ENCODE measurements around the gene SLAIN1. TPM values are rescaled to one million over a fixed set of nuclear protein-coding genes. Genes with fewer than 3 reads are reported as not detected.

The SLAIN1 gene
- total RNA-seq, 2 donors from 2014 or later = 6.4 to 11.0 TPM

GRCh38 chr13:77702366-77702765, 4.9 kb downstream of the SLAIN1 start:
- DNase-seq (ENCODE audit: low spot score) = no peak
- intact Hi-C loops (cut with DNase I) = loop anchor here in 1 of 2 donors (10.0 kb wide), 1 partner anchor 888 kb away; no protein-coding TSS in a partner anchor

GRCh38 chr13:77703408-77703807, 5.9 kb downstream of the SLAIN1 start:
- no peak for DNase-seq (ENCODE audit: low spot score)
- intact Hi-C loops (cut with DNase I) = loop anchor here in 1 of 2 donors (10.0 kb wide), 1 partner anchor 889 kb away; no protein-coding TSS in a partner anchor

GRCh38 chr13:77714119-77714755, 16.8 kb downstream of the SLAIN1 start:
- DNase-seq (ENCODE audit: low spot score) = no peak
- intact Hi-C loops (cut with DNase I) = no loop called here

GRCh38 chr13:77715233-77715891, 17.9 kb downstream of the SLAIN1 start:
- DNase-seq (ENCODE audit: low spot score) = no peak
- intact Hi-C loops (cut with DNase I) = no loop called here

GRCh38 chr13:77716692-77717091, 19.2 kb downstream of the SLAIN1 start:
- intact Hi-C loops (cut with DNase I) = no loop called here
- no peak for DNase-seq (ENCODE audit: low spot score)

GRCh38 chr13:77717508-77717907, 20.0 kb downstream of the SLAIN1 start:
- intact Hi-C loops (cut with DNase I) = no loop called here
- DNase-seq (ENCODE audit: low spot score) = no peak

GRCh38 chr13:77719128-77719527, 21.6 kb downstream of the SLAIN1 start:
- no peak for DNase-seq (ENCODE audit: low spot score)
- intact Hi-C loops (cut with DNase I) = loop anchor here in 1 of 2 donors (2.0 kb wide), 1 partner anchor 34 kb away; no protein-coding TSS in a partner anchor

GRCh38 chr13:77720988-77721387, 23.5 kb downstream of the SLAIN1 start:
- intact Hi-C loops (cut with DNase I) = no loop called here

GRCh38 chr13:77724092-77724491, 26.6 kb downstream of the SLAIN1 start:
- intact Hi-C loops (cut with DNase I) = no loop called here

More at GRCh38 chr13:77720988-77721387, 23.5 kb downstream of the SLAIN1 start:
- no peak for DNase-seq (ENCODE audit: low spot score)

GRCh38 chr13:77725071-77725470, 27.6 kb downstream of the SLAIN1 start:
- no peak for DNase-seq (ENCODE audit: low spot score)
- intact Hi-C loops (cut with DNase I) = no loop called here

More at GRCh38 chr13:77724092-77724491, 26.6 kb downstream of the SLAIN1 start:
- DNase-seq (ENCODE audit: low spot score) = no peak

GRCh38 chr13:77728265-77729125, 31.0 kb downstream of the SLAIN1 start:
- intact Hi-C loops (cut with DNase I) = no loop called here
- DNase-seq (ENCODE audit: low spot score) = no peak

- intact Hi-C loops (cut with DNase I) = no loop called here
- no peak for DNase-seq (ENCODE audit: low spot score)
Measured at GRCh38 chr13:77729502-77730221, 32.2 kb downstream of the SLAIN1 start.

- DNase-seq (ENCODE audit: low spot score) = no peak
- intact Hi-C loops (cut with DNase I) = no loop called here
Measured at GRCh38 chr13:77730572-77730971, 33.1 kb downstream of the SLAIN1 start.

- DNase-seq (ENCODE audit: low spot score) = no peak
- intact Hi-C loops (cut with DNase I) = no loop called here
Measured at GRCh38 chr13:77732287-77732686, 34.8 kb downstream of the SLAIN1 start.

- intact Hi-C loops (cut with DNase I) = no loop called here
- no peak for DNase-seq (ENCODE audit: low spot score)
Measured at GRCh38 chr13:77733674-77734073, 36.2 kb downstream of the SLAIN1 start.

GRCh38 chr13:77737583-77738200, 40.2 kb downstream of the SLAIN1 start:
- intact Hi-C loops (cut with DNase I) = no loop called here

GRCh38 chr13:77740097-77740735, 42.7 kb downstream of the SLAIN1 start:
- DNase-seq (ENCODE audit: low spot score) = no peak
- intact Hi-C loops (cut with DNase I) = no loop called here

More at GRCh38 chr13:77737583-77738200, 40.2 kb downstream of the SLAIN1 start:
- no peak for DNase-seq (ENCODE audit: low spot score)

GRCh38 chr13:77740931-77741596, 43.6 kb downstream of the SLAIN1 start:
- intact Hi-C loops (cut with DNase I) = no loop called here
- no peak for DNase-seq (ENCODE audit: low spot score)
